Esophagus (tissue), 2 donors: ENCODE data around the gene GRM7. TPM values are rescaled to one million over a fixed set of nuclear protein-coding genes. Genes with fewer than 3 reads are reported as not detected.

Experiments used
- H3K27ac ChIP-seq, 2 donors: one replicate each; pipeline ENCODE4 v1.5.1; 2013; ENCODE audit warnings: low read depth in 2 of 2, mild to moderate bottlenecking in 2 of 2, inconsistent platforms in 1 of 2, low read length in 1 of 2, moderate library complexity in 1 of 2
- H3K27me3 ChIP-seq, 2 donors: one replicate each; pipeline ENCODE4 v1.6.1; 2013; ENCODE audit warnings: low read length in 2 of 2, control low read depth in 1 of 2, mild to moderate bottlenecking in 1 of 2; ENCODE audit not compliant: insufficient read depth in 2 of 2, control insufficient read depth in 1 of 2
- H3K36me3 ChIP-seq, 2 donors: one replicate each; pipeline ENCODE4 v1.6.1; 2013; ENCODE audit warnings: low read length in 1 of 2; ENCODE audit not compliant: control insufficient read depth in 2 of 2, insufficient read depth in 2 of 2
- H3K4me1 ChIP-seq, 2 donors: one replicate each; pipeline ENCODE4 v1.6.1; 2013; ENCODE audit warnings: low read length in 1 of 2; ENCODE audit not compliant: control insufficient read depth in 2 of 2, insufficient read depth in 2 of 2
- H3K4me3 ChIP-seq, 2 donors: one replicate each; pipeline ENCODE4 v1.5.1; 2013; ENCODE audit warnings: low read length in 2 of 2, mild to moderate bottlenecking in 2 of 2, low read depth in 1 of 2, moderate library complexity in 1 of 2
- H3K9me3 ChIP-seq, 2 donors: one replicate each; pipeline ENCODE4 v1.6.1; 2013; ENCODE audit warnings: mild to moderate bottlenecking in 2 of 2, low read depth in 1 of 2, low read length in 1 of 2, moderate library complexity in 1 of 2; ENCODE audit not compliant: control insufficient read depth in 2 of 2, insufficient read depth in 1 of 2
- WGBS, 2 donors: extraction: QIAGEN DNeasy Blood & Tissue Kit; methylation state at CpG; one replicate each; pipeline ENCODE4 v1.1.7; 2013; 5-methylcytosine and 5-hydroxymethylcytosine counted together
- polyA plus RNA-seq, 2 donors: library from polyadenylated mRNA; stranded (reverse); fragments of 200-250 nt; gene quantifications; one replicate each; pipeline ENCODE4 v1.2.3, GENCODE V29; 2013
- donor health status: healthy with polysubstance abuse.
- donor health status: Bipolar disorder and iron deficiency.

GRM7 gene
- polyA plus RNA-seq, 2 donors = 0.01 TPM; not detected in 1

GRCh38 chr3:7423995-7424394 is 563.1 kb downstream of the GRM7 start:
- no peaks in the 10 kb centered on the region for H3K27me3 ChIP-seq
- no peak overlapping the region for H3K4me3 ChIP-seq
- 57 to 58% methylated on average over 4 of the region's 4 CpGs for WGBS, 2 donors
- no peaks in the 10 kb centered on the region for H3K4me1 ChIP-seq
- no peaks in the 10 kb centered on the region for H3K36me3 ChIP-seq
- no peak overlapping the region for H3K27ac ChIP-seq
- no peaks in the 10 kb centered on the region for H3K9me3 ChIP-seq

GRCh38 chr3:7428206-7428718 is 567.3 kb downstream of the GRM7 start:
- 41 to 59% methylated on average over 1 of the region's 1 CpG for WGBS, 2 donors
- Histone ChIP-seq H3K4me1 (no peaks in the 10 kb centered on the region), H3K27ac (no peak overlapping the region), H3K36me3 (no peaks in the 10 kb centered on the region), H3K9me3 (no peaks in the 10 kb centered on the region), H3K27me3 (no peaks in the 10 kb centered on the region), H3K4me3 (no peak overlapping the region)

- no peaks in the 10 kb centered on the region for H3K36me3 ChIP-seq
- H3K4me1 ChIP-seq = no peaks in the 10 kb centered on the region
- WGBS, 2 donors = 91 to 94% methylated on average over 2 of the region's 2 CpGs
- H3K9me3 ChIP-seq = no peaks in the 10 kb centered on the region
- no peak overlapping the region for H3K27ac ChIP-seq
- no peaks in the 10 kb centered on the region for H3K27me3 ChIP-seq
- H3K4me3 ChIP-seq = no peak overlapping the region
Measured at GRCh38 chr3:7432610-7433009, 571.7 kb downstream of the GRM7 start.

GRCh38 chr3:7433073-7433472 is 572.2 kb downstream of the GRM7 start:
- Histone ChIP-seq H3K9me3 (no peaks in the 10 kb centered on the region), H3K4me3 (no peak overlapping the region), H3K36me3 (no peaks in the 10 kb centered on the region), H3K27me3 (no peaks in the 10 kb centered on the region), H3K4me1 (no peaks in the 10 kb centered on the region), H3K27ac (no peak overlapping the region)
- WGBS, 2 donors = 67 to 81% methylated on average over 2 of the region's 2 CpGs

- Histone ChIP-seq H3K27me3 (peaks cover 0 to 2% of the 10 kb centered on the region in 2 donors), H3K9me3 (no peaks in the 10 kb centered on the region), H3K4me3 (no peak overlapping the region), H3K36me3 (no peaks in the 10 kb centered on the region), H3K4me1 (no peaks in the 10 kb centered on the region), H3K27ac (no peak overlapping the region)
- WGBS, 2 donors = 81 to 84% methylated on average over 1 of the region's 1 CpG
Measured at GRCh38 chr3:7436542-7436941, 575.6 kb downstream of the GRM7 start.

GRCh38 chr3:7437231-7437630 is 576.3 kb downstream of the GRM7 start:
- no peak overlapping the region for H3K27ac ChIP-seq

GRCh38 chr3:7439101-7439680 is 578.3 kb downstream of the GRM7 start:
- Histone ChIP-seq H3K9me3 (no peaks in the 10 kb centered on the region), H3K36me3 (no peaks in the 10 kb centered on the region), H3K4me3 (no peak overlapping the region), H3K27me3 (peaks cover 0 to 2% of the 10 kb centered on the region in 2 donors), H3K27ac (no peak overlapping the region), H3K4me1 (no peaks in the 10 kb centered on the region)
- WGBS, 2 donors = 64 to 72% methylated on average over 4 of the region's 4 CpGs

More at GRCh38 chr3:7437231-7437630, 576.3 kb downstream of the GRM7 start:
- H3K4me1 ChIP-seq = no peaks in the 10 kb centered on the region
- H3K4me3 ChIP-seq = no peak overlapping the region
- no peaks in the 10 kb centered on the region for H3K36me3 ChIP-seq
- H3K27me3 ChIP-seq = peaks cover 0 to 2% of the 10 kb centered on the region in 2 donors
- no peaks in the 10 kb centered on the region for H3K9me3 ChIP-seq
- WGBS, 2 donors = 83 to 91% methylated on average over 1 of the region's 1 CpG

GRCh38 chr3:7444886-7445285 is 584.0 kb downstream of the GRM7 start:
- H3K36me3 ChIP-seq = no peaks in the 10 kb centered on the region
- no peaks in the 10 kb centered on the region for H3K27me3 ChIP-seq
- no peaks in the 10 kb centered on the region for H3K4me1 ChIP-seq
- H3K27ac ChIP-seq = no peak overlapping the region
- H3K9me3 ChIP-seq = no peaks in the 10 kb centered on the region
- no peak overlapping the region for H3K4me3 ChIP-seq
- WGBS, 2 donors = 53 to 61% methylated on average over 4 of the region's 4 CpGs

- H3K9me3 ChIP-seq = no peaks in the 10 kb centered on the region
- no peak overlapping the region for H3K27ac ChIP-seq
- H3K4me3 ChIP-seq = no peak overlapping the region
- no peaks in the 10 kb centered on the region for H3K27me3 ChIP-seq
- 51 to 53% methylated on average over 5 of the region's 5 CpGs for WGBS, 2 donors
- no peaks in the 10 kb centered on the region for H3K4me1 ChIP-seq
- H3K36me3 ChIP-seq = no peaks in the 10 kb centered on the region
Measured at GRCh38 chr3:7445331-7445730, 584.4 kb downstream of the GRM7 start.

GRCh38 chr3:7447197-7447769 is 586.4 kb downstream of the GRM7 start:
- Histone ChIP-seq H3K4me1 (no peaks in the 10 kb centered on the region), H3K36me3 (no peaks in the 10 kb centered on the region), H3K9me3 (no peaks in the 10 kb centered on the region), H3K27ac (no peak overlapping the region), H3K4me3 (no peak overlapping the region), H3K27me3 (no peaks in the 10 kb centered on the region)
- WGBS, 2 donors = 76 to 77% methylated on average over 6 of the region's 6 CpGs
